Lung (tissue), 12 donors: ENCODE data around the gene CIRBP. TPM values are rescaled to one million over a fixed set of nuclear protein-coding genes. Genes with fewer than 3 reads are reported as not detected.

Experiments used
- ATAC-seq: fragments of 200-7000 bp; cut with Tn5 transposase; one replicate; pipeline ENCODE4 v1.9.1; 2020; ENCODE audit warnings: moderate number of reproducible peaks; ENCODE audit not compliant: insufficient read depth, low FRiP score
- DNase-seq, 3 donors: peaks; one replicate each; pipeline ENCODE4 v3.0.0-alpha.2; 2013 to 2017
- H3K27ac ChIP-seq, 2 donors: one replicate each; pipeline ENCODE4 v1.5.1; 2013; ENCODE audit warnings: mild to moderate bottlenecking in 2 of 2, moderate library complexity in 2 of 2, control low read depth in 1 of 2, inconsistent platforms in 1 of 2, low read depth in 1 of 2, low read length in 1 of 2
- H3K27me3 ChIP-seq, 3 donors: one replicate each; pipeline ENCODE4 v1.5.1; 2013; ENCODE audit warnings: low read length in 2 of 3; ENCODE audit not compliant: control insufficient read depth in 3 of 3, insufficient read depth in 3 of 3
- H3K36me3 ChIP-seq, 4 donors: one replicate each; pipeline ENCODE4 v1.5.1; 2013; ENCODE audit warnings: low read length in 4 of 4, mild to moderate bottlenecking in 1 of 4, moderate library complexity in 1 of 4; ENCODE audit not compliant: control insufficient read depth in 4 of 4, insufficient read depth in 4 of 4
- H3K4me1 ChIP-seq, 5 donors: one replicate each; pipeline ENCODE4 v1.5.1; 2013; ENCODE audit warnings: low read length in 5 of 5, mild to moderate bottlenecking in 2 of 5, moderate library complexity in 1 of 5; ENCODE audit not compliant: control insufficient read depth in 5 of 5, insufficient read depth in 5 of 5
- H3K4me3 ChIP-seq: one replicate; pipeline ENCODE4 v1.5.1; 2013; ENCODE audit warnings: mild to moderate bottlenecking, control low read depth, moderate library complexity
- H3K9ac ChIP-seq, 2 donors: one replicate each; pipeline ENCODE4 v1.5.1; 2013; ENCODE audit warnings: low read length in 2 of 2, control low read depth in 1 of 2; ENCODE audit not compliant: insufficient read depth in 1 of 2
- H3K9me3 ChIP-seq, 4 donors: one replicate each; pipeline ENCODE4 v1.5.1; 2013; ENCODE audit warnings: low read length in 3 of 4, mild to moderate bottlenecking in 1 of 4, moderate library complexity in 1 of 4; ENCODE audit not compliant: control insufficient read depth in 4 of 4, insufficient read depth in 3 of 4
- CTCF ChIP-seq: IDR thresholded peaks from 2 replicates; pipeline ENCODE4 v1.5.1; 2012; ENCODE audit warnings: mild to moderate bottlenecking; ENCODE audit errors: control extremely low read depth, extremely low read depth
- WGBS, 2 donors: extraction: QIAGEN DNeasy Blood & Tissue Kit; methylation state at CpG; one replicate each; pipeline ENCODE4 v1.1.7; 2013; 5-methylcytosine and 5-hydroxymethylcytosine counted together
- polyA plus RNA-seq, 2 donors: library from polyadenylated mRNA; stranded (reverse); fragments of 200-250 nt; gene quantifications; one replicate each; pipeline ENCODE4 v1.2.1, GENCODE V29; 2013
- total RNA-seq, 2 donors: library from RNA; depleted of rRNA in 1 of 2; stranded (reverse); fragments of >200 nt in 1 of 2; gene quantifications; one replicate each; pipeline ENCODE4 v1.2.1, GENCODE V29; 2014 to 2021
- donor health status: control.
- donor health status: control.
- donor health status: Bipolar disorder and iron deficiency.
- donor health status: healthy.
- donor health status: DM: yes; HTN: yes; CAD: no.

CIRBP gene
- total and polyA plus RNA-seq, 4 donors: 313 to 488 (median 439) TPM

GRCh38 chr19:1229056-1229923, 39.8 kb upstream of the CIRBP start:
- Histone ChIP-seq H3K4me1 (peaks cover 0 to 13% (median 6%) of the 10 kb centered on the region in 5 donors), H3K9me3 (no peaks in the 10 kb centered on the region), H3K27me3 (no peaks in the 10 kb centered on the region), H3K36me3 (peaks cover 0 to 39% (median 2%) of the 10 kb centered on the region in 4 donors), H3K9ac (no peak overlapping the region), H3K4me3 (no peak overlapping the region), H3K27ac (no peak overlapping the region)
- TF ChIP-seq CTCF: no peak
- ATAC-seq (no peak), DNase-seq (no peak)
- WGBS, 2 donors: 95 to 98% methylated on average over 138 to 158 of the region's 158 CpGs

- H3K4me1 ChIP-seq: peaks cover 0 to 13% (median 6%) of the 10 kb centered on the region in 5 donors
- DNase-seq: peak in 1 of 3 donors; percentile 19
- no peak overlapping the region for H3K4me3 ChIP-seq
- 88% methylated on average over 57 to 61 of the region's 61 CpGs for WGBS, 2 donors
- no peak overlapping the region for H3K9ac ChIP-seq
- peaks cover 0 to 32% (median 0%) of the 10 kb centered on the region in 4 donors for H3K36me3 ChIP-seq
- no peaks in the 10 kb centered on the region for H3K9me3 ChIP-seq
- TF ChIP-seq CTCF: no peak
- ATAC-seq: no peak
- no peak overlapping the region for H3K27ac ChIP-seq
- no peaks in the 10 kb centered on the region for H3K27me3 ChIP-seq
These were observed 39.0 kb upstream of the CIRBP start for GRCh38 chr19:1229924-1230782.

- H3K4me3 ChIP-seq: no peak overlapping the region
- no peak for ATAC-seq
- peak in 1 of 3 donors; percentile 12 for DNase-seq
- H3K27me3 ChIP-seq: no peaks in the 10 kb centered on the region
- H3K9ac ChIP-seq: no peak overlapping the region
- TF ChIP-seq CTCF: no peak
- H3K4me1 ChIP-seq: peaks cover 0 to 13% (median 6%) of the 10 kb centered on the region in 5 donors
- H3K36me3 ChIP-seq: peaks cover 0 to 26% (median 0%) of the 10 kb centered on the region in 4 donors
- no peak overlapping the region for H3K27ac ChIP-seq
- H3K9me3 ChIP-seq: no peaks in the 10 kb centered on the region
- 76 to 77% methylated on average over 34 to 38 of the region's 38 CpGs for WGBS, 2 donors
These were observed 38.2 kb upstream of the CIRBP start for GRCh38 chr19:1230783-1231489.
